Right lung (tissue), 5 donors: Measurements from ENCODE around the gene CFD. TPM values are rescaled to one million over a fixed set of nuclear protein-coding genes. Genes with fewer than 3 reads are reported as not detected.
A peak's percentile ranks its signal among the peaks of the same experiment; 100 is the strongest.
"Not testable (repeated sequence)": the region's sequence is repeated elsewhere in the genome, so short reads cannot be mapped to it uniquely, and the experiment has no call there.

Experiments used
- DNase-seq, 2 donors: peaks; one replicate each; pipeline ENCODE4 v3.0.0-alpha.2; 2013
- polyA plus RNA-seq, 5 donors: library from polyadenylated mRNA; unstranded; fragments of 120-200 nt; gene quantifications; one replicate each; pipeline versions ENCODE4 v1.2.1 to v1.2.3, GENCODE V29; 2013; ENCODE audit warnings: inconsistent platforms in 1 of 5, low replicate concordance in 1 of 5; ENCODE audit not compliant: insufficient read length in 5 of 5, insufficient read depth in 1 of 5

Gene CFD
- polyA plus RNA-seq, 5 donors: 4.7 to 31.4 (median 6.3) TPM

DNA sequence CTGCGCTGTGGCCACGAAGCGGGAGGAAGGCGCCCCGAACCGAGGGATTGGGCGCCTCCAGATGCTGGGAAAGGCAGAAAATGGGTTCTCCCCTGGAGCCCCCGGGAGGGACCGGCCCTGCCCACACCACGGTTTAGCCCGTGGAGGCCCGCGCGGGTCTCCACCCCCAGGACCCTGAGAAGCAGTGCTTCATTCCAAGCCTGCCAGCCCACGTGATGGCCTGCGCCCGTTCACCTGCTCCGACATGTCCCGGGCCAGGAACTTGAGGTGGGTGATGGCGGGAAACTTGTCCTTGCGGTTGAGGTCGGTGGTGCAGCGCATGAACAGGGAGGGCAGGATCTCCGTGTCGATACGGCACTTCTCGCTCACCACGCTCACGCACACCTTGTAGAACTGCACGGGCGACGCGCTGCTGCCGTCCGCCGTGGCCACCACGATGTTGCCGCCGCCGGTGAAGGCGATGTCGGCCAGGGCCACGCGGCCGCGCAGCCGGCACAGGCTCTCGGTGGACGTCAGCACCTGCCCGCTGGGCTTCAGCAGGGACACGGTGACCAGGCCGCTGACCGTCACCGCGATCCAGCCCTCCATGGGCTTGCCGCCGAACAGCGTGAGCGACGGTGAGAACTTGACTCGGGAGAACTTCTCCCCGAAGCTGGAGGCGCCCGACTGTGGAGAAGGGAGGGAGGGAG lies 26.2 kb downstream of the CFD start:
- no peak for DNase-seq

DNA sequence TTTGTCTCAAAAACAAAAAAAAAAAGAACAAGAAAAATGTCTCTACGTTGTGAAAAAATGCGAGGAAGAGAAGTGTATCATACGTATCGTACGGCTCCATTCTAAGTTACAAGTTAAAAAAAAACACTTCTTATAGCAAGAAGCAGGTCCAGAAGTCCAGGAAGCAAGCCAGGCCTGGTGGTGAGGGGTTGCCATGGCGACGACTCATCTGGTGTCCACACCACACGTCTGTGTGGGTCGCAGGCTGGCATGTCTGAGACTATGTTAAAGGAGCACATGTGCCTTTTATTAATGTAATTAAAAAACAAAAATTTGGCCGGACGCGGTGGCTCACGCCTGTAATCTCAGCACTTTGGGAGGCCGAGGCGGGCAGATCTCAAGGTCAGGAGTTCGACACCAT lies 27.6 kb downstream of the CFD start:
- no peak for DNase-seq

DNA sequence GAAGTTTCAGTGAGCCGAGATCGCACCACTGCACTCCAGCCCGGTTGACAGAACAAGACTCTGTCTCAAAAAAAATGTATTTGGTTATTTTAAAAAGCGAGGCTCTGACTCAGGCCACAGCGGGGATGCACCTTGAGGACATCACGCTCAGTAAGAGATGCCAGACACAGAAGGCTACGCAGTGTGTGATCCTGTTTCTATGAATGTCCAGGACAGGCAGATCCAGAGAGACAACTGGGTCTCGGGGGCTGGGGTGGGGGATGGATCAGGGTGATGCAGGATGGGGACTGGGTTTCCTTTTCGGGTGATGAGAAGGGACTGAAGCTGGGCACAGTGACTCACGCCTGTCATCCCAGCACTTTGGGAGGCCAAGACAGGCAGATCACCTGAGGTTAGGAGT lies 28.1 kb downstream of the CFD start:
- DNase-seq: no peak

DNA sequence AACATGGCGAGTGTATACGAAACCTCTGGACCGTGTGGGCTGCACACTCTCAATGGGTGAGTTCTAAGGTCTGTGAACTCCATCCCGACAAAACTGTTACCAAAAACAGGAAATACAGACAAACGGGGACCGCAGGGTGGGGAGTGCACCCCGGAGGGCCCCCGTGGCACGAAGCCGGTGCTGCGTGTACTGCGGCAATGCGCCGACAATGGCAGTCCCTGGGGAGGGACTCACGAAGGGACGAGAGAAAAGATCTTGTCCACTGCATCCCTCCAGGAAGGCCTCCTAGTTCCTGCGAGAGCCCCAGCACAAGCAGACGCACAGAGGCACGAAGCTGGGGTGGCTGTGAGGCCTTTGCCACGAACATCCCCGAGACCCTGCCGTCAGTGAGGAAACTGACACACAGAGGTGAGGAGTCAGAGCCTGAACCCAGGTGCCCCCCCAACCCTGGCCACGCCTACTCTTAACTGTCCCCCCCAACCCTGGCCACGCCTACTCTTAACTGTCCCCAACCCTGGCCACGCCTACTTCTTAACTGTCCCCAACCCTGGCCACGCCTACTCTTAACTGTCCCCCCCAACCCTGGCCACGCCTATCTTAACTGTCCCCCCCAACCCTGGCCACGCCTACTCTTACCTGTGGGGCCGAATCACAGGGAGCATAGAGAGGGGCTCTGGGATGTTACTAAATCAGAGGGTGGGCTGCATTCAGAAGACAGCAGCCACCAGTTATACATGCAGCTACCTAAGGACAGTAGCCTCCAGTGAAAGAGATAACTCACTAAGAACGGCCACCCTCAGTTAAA lies 29.3 kb downstream of the CFD start:
- DNase-seq: no peak

DNA sequence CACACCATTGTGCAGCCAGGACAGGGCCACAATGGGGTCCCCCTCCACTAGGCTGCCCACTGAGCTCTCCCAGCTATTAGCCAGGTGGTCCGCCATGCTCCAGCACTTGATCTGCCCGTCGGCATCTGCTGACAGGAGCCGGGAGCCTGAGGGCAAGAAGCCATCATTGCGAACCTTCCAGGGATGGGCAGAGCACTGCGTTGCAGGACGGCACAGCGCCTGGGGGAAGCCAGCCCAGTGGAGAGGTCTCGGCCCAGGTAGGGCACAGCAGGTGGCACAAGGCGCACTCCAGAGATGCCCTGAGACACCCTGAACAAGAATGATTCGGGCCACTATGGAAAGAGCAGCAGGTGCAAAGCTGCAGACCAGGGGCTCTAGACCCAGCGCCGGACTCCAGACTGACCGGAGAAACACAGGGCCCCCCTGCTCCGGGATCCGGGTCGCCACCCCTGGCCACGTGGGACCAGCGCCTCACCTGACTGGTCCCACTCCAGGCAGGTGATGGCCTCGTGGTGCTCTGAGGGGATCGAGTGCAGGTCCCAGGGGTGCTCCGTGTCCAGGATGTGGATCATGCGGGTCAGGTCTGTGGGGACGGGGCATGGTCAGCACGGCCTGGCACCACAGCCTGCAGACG lies 30.3 kb downstream of the CFD start:
- no peak for DNase-seq

DNA sequence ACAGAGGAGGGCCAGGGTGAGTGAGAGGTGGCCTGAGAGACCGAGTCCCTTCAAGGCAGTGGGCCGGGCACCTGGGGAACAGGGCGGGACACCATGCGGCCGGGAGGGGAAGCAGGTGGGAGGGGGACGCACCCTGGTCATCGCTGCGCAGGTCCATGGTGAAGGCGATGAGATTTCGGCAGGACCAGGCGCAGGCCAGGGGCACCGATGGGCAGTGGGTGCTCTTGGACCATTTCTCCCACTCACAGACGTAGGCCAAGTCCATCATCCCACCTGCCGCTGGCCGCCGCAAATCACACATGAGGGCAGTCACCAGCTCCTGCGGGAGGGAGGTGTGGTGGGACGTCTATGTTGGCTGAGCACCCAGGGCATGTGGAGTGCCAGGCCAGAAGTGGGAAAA lies 31.4 kb downstream of the CFD start:
- DNase-seq: no peak

DNA sequence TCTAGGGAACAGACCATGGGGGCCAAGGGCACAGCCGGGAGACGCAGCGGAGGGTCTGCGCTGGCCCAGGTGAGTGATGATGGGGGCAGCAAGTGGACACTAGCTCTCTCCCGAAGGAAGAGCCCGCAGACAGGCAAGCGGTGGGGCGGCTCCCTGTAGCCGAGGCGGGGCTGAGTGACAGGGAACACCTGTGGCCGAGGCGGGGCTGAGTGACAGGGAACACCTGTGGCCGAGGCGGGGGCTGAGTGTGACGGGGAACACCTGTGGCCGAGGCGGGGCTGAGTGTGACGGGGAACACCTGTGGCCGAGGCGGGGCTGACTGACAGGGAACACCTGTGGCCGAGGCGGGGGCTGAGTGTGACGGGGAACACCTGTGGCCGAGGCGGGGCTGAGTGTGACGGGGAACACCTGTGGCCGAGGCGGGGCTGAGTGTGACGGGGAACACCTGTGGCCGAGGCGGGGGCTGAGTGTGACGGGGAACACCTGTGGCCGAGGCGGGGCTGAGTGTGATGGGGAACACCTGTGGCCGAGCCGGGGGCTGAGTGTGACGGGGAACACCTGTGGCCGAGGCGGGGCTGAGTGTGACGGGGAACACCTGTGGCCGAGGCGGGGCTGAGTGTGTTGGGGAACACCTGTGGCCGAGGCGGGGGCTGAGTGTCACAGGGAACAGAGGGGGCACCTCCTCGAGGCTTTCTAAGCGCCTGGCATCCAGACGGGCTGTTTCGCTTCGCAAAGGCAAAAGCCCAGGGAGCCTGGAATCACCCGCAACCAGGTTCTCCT lies 32.1 kb downstream of the CFD start:
- DNase-seq: not testable (repeated sequence)

DNA sequence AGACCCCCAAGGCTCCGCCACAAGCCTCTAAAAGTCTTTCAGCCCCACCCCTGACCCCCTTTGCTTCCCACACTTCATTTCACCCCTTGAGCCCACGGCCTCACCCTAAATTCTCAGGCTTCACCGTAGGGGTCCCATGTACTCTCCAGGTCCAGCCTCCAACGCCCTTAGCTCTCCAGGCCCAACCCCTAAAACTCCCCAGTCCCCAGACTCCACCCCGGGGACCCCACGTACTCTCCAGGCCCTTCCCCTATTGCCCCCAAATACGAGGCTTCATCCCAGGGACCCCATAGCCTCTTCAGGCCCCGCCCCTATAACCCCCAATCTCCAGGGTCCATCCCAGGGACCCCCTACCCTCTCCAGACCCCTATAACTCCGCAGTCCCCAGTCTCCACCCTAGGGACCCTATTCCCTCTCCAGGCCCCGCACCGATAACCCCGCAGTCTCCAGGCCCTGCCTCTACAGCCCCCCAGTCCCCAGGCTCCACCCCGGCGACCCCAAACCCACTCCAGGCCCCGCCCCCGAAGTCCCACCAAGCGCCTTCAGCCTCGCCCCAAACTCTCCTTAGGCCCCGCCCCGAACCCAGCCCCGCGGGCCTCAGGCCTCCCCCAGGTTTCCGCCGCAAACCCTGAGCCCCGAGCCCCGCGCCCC lies 32.9 kb downstream of the CFD start:
- no peak for DNase-seq

DNA sequence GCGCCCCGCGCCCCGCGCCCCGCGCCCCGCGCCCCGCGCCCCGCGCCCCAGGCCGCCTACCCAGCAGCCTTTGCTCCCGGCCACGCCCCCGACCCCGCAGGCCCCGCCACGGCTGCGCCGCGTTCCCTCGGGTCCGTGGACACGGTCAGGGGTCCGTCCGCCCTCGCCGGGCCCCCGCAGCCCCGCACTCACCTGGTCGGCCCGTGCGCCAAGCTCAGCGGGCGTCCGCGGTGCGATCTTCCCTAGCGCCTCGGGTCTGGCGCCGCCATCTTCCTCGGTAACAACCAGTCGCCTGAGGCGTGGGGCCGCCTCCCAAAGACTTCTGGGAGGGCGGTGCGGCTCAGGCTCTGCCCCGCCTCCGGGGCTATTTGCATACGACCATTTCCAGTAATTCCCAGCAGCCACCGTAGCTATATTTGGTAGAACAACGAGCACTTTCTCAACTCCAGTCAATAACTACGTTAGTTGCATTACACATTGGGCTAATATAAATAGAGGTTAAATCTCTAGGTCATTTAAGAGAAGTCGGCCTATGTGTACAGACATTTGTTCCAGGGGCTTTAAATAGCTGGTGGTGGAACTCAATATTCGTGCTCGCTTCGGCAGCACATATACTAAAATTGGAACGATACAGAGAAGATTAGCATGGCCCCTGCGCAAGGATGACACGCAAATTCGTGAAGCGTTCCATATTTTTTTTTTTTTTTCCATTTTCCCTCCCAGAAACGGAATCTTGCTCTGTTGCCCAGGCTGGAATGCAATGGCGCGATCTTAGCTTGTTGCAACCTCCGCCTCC lies 33.6 kb downstream of the CFD start, which contains the start of the genes MED16 and RNU6-9:
MED16 (minus strand) TSS at position 294 of the 796 bp plus-strand sequence. CDS start 2,056 bp downstream, outside the sequence.
RNU6-9 (plus strand) TSS at position 591 of the 796 bp plus-strand sequence.
- peak; percentile 95 to 97 for DNase-seq

DNA sequence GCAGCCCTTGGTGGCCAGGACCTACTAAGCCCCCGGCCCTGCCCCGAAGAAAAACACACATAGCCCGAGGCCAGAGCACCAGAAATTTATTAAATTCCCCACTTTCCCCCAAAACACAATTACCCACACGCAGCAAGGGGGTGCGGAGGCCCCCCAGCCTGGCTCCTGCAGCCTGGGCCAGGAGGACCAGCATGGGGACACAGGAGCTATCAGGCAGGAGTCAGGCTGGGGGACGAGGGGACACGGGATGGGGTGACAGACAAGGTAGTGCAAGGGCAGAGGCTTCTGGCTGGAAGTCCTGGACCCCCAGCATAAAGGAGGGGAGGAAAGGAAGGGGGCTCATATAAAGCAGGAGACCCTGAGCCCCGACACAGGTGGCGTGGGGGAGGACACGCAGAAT lies 37.0 kb downstream of the CFD start:
- DNase-seq: no peak

DNA sequence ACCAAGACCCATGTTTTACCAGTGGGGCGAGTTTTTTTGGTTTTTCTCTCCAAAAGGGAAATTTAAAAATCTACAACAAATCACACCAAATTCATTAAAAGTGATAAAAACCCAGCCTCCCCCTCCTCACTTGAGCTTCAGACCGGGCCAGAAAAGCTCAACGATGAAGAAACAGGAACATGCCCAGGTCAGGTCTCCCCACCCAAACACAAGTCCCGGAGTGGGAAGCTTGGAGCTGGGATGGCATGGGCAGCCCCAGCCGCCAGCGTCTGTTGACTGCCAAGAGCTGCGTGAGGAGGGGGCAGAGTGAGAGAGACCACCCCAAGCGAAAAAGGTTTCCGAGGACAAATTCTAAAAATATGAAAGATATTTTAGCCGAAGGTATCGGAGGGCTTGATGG lies 37.5 kb downstream of the CFD start:
- no peak for DNase-seq

DNA sequence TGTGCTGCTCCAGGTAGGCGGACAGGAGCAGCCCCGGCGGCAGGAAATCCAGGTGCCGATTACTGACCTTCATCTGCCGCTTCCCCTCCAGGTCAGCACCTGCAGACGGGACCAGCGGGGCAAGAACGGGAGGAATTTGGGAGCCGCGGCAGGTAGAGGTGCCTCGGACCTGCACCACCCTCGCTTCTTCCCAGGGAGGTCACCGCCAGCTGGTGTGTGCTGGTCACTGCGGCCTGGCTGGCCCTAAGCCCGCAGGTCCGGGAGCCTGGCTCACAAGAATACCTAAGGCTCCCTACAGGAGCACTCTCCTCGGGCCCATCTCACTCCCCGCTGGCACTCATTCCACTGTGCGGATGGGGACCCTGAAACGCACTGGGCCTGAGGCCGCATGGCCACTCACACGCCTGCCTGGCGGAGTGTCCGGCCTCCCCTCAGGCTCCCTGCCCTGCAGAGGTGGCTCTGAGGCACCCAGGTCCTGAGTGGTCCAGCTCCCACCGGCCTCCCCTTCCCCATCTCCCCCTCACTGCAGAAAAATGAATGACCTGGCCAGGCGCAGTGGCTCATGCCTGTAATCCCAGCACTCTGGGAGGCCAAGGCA lies 38.1 kb downstream of the CFD start:
- DNase-seq: no peak

DNA sequence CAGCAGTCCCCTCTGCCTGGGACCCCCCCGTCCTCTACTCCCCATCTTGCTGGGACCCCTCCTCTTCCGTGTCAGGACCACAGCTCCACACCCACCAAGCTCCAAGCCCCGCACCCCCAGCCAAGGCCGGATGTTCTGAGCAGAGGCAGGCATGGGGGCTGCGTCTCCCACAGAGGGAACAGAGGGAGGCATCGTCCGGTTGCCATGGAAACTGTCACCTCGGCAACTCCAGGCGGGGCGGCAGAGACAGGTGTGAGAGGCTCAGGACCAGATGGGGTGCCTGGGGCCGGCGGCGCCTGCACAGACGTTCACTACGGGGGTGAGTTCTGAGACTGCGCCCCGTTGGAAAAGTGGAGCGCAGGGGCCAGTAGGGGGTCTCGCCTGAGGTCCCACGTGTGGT lies 39.2 kb downstream of the CFD start:
- no peak for DNase-seq

DNA sequence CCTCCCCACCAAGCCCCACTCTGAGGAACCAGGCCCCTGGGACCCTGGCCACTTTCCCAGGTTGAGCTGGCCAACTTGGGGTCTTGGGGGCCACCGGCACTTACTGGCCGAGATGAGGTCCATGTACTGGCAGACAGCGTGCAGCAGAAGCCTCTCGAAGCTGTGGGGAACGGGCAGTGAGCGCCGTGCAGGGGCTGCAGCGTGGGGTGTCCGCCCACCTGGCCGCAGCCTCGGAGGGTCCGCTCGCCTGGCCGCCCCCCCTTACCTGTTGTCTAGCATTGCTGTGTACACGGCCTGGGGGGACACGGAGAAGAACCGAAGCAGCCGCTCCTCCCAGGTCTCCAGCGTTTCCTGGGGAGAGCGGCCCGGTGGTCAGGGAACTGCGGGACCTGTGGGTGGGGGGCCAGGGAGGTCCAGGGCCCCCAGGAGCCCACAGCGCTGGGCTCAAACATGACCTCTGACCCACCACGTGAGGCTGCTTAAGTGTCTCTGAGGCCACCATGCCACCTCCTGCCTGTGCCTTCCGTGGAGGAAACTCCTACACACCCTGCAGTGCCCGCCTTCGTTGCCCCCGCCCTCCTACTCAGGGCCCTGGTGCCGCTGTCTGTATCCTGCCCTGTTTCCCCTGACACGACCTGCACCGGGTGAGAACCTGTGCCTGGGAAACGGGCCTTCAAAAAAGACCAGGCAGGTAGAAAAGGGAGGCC lies 40.0 kb downstream of the CFD start:
- no peak for DNase-seq

DNA sequence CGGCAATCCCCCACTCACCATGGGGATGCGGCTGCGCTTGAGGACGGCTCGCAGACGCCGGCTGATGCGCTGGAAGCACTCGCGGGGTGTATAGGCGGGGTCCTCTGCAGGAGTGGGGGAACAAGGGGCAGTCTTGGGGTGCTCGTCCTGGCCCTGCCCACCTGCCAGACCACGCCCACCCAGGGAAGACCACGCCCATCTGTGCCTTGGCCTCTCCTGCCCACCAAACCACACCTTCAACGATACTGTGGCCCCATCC lies 40.5 kb downstream of the CFD start:
- no peak for DNase-seq

DNA sequence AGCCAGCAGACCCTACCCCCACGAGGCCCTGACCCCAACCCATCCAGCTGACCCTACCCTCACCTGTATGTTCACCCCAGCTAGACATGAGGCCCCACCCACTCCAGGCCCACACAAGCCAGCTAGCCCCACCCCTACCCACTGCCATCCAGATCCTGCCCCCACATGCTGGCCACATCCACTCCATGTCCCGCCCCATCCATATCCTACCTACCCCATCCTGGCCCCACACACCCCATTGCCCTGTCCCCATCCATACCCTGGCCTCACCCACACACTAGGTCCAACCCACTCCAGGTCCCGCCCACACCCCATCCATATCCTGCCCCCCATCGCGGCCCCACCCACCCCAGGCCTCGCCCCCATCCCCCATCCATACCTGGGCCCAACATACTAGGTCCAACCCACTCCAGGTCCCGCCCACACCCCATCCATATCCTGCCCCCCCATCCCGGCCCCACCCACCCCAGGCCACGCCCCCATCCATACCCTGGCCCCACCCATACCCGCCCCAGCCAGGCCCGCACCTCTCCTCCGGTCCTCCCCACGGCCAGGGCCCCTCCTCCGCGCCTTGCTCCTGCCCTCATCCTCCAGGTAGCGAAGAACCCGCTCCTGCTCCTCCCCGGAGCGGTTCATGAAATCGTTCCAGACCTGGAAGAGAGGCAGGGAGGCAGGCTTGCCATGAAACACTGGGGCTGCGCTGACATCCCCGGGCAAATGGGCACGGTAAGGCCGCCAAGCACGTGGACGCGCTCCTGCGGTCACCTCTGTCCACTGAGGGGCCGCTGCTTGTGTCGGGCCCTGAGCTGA lies 41.0 kb downstream of the CFD start:
- no peak for DNase-seq

DNA sequence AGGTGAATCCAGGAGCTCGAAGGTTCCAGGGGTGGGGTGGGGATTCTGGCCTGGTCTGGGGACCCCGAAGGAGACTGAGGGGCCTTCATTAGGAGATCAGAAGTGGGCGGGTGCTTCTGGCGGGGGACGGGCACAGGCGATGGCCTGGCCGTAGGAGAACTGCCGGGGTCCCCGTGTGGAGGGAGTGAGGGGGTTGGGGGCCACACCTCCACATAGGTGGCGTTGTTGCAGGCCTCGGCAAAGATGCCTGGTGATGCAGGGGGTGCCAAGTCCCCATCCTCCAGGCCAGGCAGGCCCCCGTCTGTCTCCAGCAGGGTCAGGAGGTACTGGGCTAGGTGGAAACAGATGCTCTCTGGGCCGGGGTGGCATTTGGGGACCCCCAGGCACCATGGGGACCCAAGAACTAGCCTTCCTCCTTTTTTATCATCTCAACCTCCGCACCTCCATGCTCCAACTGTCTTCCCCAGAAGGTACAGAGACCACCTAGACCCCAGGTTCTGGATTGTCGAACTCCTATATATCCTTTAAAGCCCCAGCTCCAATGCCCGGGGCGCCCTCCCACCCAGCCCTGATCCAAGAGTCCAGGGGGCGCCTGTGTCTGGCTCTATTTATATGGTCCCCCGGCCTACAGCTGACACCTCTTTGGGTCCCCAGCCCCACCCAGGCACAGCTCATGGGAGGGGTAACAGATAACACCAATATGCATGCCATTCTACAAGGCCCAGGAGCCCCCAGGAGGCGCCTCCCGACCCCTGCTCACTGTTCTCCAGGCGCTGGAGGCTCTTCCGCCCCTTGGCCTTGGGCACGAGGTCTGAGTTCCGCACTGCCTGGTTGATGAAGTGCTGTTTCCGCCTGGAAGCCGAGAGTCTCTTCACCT lies 42.0 kb downstream of the CFD start:
- DNase-seq: no peak

DNA sequence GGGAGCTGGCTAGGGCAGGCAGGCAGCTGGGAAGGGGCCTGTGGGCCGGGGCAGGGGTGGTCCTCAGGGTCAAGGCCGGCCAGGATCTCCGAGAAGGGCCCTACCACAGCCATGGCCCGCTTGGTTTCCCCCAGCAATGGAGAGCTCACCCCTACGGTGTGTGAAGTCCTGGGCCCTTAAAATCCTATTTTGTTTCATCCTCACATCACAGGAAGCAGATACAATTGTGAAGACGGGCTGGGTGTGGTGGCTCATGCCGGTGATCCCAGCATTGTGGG lies 42.6 kb downstream of the CFD start:
- DNase-seq: no peak
